Activated CD4-positive, alpha-beta T cell treated with anti-CD3 and anti-CD28 coated beads, Interleukin-2, amount 10 ng/mL, durations not matched to agents 7 days and 5 days (primary cell): Measurements from ENCODE around the gene CHRM1. TPM values are rescaled to one million over a fixed set of nuclear protein-coding genes. Genes with fewer than 3 reads are reported as not detected.

ENCODE experiments used
- CTCF ChIA-PET: fragments of 350-600 bp; sonication (Branson Sonifier 250); formaldehyde crosslinking; loops from one replicate; lab custom pipeline; 2021; ENCODE audit warnings: antibody characterized with exemption; lab: Charles Lee
- POLR2A ChIA-PET: fragments of 350-600 bp; sonication (Branson Sonifier 250); formaldehyde crosslinking; loops from one replicate; lab custom pipeline; 2021; ENCODE audit warnings: antibody characterized with exemption; lab: Charles Lee
- DNase-seq: peaks from one replicate; pipeline ENCODE4 v3.0.0-alpha.2; 2020
- H3K27ac Mint-ChIP-seq: one replicate; pipeline ENCODE4 v1.8.0; 2021; ENCODE audit warnings: mild to moderate bottlenecking, moderate library complexity, mixed read lengths
- H3K27me3 Mint-ChIP-seq: one replicate; pipeline ENCODE4 v1.8.0; 2021; ENCODE audit warnings: mixed read lengths
- H3K36me3 Mint-ChIP-seq: one replicate; pipeline ENCODE4 v1.8.0; 2021; ENCODE audit warnings: low read depth, mixed read lengths
- H3K4me1 Mint-ChIP-seq: one replicate; pipeline ENCODE4 v1.8.0; 2021; ENCODE audit warnings: mixed read lengths
- H3K4me3 Mint-ChIP-seq: one replicate; pipeline ENCODE4 v1.8.0; 2021; ENCODE audit warnings: mild to moderate bottlenecking, moderate library complexity, mixed read lengths
- H3K9me3 Mint-ChIP-seq: one replicate; pipeline ENCODE4 v1.8.0; 2021; ENCODE audit warnings: mixed read lengths
- total RNA-seq, 2 experiments: library from RNA; stranded (reverse); gene quantifications; one replicate each; pipeline ENCODE4 v1.2.3, GENCODE V29; 2021

CHRM1 gene
- total RNA-seq, 2 experiments from 2014 or later, result not detected

DNA sequence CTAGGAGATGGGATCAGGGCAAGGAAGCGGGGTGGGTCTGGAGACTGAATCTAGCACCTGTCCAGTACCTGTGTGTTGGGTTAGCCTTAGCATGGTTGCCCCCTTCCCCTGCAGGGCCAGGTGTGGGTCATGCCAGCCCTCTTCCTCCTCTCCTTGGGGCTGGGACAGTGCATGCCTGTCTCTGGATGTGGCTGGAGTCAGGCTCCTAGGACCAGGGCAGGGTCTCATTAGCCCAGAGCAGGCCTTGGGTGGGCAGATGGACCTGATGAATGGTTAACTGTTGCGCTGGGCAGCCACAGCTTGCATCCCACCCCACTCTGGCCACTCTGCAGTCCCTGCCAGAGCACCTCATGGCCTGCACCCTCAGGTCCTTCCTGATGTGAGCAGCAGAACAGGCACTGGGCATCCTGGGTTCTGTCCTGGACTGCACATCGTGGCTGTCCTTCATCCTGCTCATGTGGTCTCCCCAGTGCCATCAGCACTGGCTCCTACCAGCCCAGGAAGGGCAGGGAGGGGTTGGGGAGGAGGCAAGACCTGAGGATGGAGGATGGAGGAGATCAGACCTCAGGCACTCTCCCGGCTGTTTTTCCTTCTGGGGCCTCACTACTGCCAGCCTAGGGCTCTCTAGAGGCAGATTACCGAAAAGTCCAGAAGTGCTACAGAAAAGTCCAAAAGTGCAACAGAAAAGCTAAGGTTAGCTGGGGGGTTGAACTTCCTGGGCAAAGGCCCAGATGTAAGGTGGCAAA, 12.8 kb upstream of the CHRM1 start:
- no peaks in the 10 kb centered on the region for H3K9me3 Mint-ChIP-seq
- ChIA-PET CTCF (no interaction called here), POLR2A (no interaction called here)
- no peak overlapping the region for H3K27ac Mint-ChIP-seq
- no peaks in the 10 kb centered on the region for H3K36me3 Mint-ChIP-seq
- no peak for DNase-seq
- H3K27me3 Mint-ChIP-seq, result peaks cover 15% of the 10 kb centered on the region
- no peaks in the 10 kb centered on the region for H3K4me1 Mint-ChIP-seq
- H3K4me3 Mint-ChIP-seq, result no peak overlapping the region

DNA sequence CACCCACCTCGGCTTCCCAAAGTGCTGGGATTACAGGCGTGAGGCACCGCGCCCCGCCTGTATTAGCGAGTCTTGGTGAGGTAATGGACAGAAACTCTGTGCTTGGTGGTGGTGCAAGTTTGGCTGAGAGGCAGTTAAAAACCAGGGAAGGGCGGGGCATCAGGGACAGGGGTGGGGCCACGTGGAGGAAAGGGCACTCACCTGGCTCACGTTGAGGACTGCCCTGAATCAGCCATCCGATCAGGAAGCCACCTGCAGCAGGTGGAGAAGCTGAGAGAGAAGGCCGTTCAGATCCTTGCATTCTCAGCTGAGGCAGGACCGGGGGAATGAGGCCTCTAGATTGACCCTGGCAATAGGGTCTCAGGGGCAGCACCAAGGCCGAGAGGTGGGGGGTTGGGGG, 12.1 kb upstream of the CHRM1 start:
- H3K4me1 Mint-ChIP-seq, result no peaks in the 10 kb centered on the region
- no peak overlapping the region for H3K4me3 Mint-ChIP-seq
- ChIA-PET POLR2A (no interaction called here), CTCF (no interaction called here)
- no peak overlapping the region for H3K27ac Mint-ChIP-seq
- H3K36me3 Mint-ChIP-seq, result no peaks in the 10 kb centered on the region
- H3K27me3 Mint-ChIP-seq, result peaks cover 22% of the 10 kb centered on the region
- no peak for DNase-seq
- no peaks in the 10 kb centered on the region for H3K9me3 Mint-ChIP-seq

DNA sequence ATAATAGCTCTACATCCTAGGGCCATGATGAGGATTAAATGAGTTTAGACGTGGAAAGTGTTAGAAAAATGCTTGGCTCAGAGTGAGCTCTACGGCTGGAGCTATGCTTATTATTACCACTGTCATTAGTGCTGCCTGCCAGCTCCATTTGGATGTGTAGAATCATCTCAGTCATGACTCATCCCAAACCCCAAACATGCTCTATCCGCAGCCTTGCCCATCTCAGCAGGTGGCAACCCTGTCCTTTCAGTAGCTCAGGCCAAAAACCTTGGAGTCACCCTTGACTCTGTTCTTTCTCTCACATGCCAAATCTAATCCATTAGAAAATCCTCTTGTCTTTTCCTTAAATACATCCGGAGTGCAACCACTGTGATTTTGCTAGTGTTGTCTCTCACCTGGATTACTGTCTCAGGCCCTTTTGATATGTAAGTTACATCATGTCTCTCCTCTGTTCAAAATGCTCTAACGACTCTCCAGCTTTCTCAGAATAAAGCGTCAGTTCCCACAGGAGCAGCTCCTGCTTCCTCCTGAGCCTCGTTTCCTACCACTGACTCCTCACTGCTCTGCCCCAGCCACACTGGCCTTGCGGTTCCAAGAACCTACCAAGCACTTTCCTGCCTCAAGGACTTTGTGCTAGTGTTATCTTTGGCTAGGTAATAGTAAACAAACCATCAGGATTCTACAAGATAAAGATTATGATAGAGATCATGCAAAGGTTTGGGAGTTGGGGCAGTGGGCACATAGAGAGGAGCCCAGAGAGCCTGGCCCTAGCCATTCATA, 10.5 kb upstream of the CHRM1 start:
- ChIA-PET CTCF (interaction anchor here (0.6 to 0.8 kb wide), 2 partner anchors 25 to 184 kb away, joined by 3 to 4 read pairs; no protein-coding TSS in a partner anchor), POLR2A (no interaction called here)
- Mint-ChIP-seq H3K27me3 (peaks cover 36% of the 10 kb centered on the region), H3K9me3 (no peaks in the 10 kb centered on the region), H3K4me3 (no peak overlapping the region), H3K36me3 (no peaks in the 10 kb centered on the region), H3K27ac (no peak overlapping the region), H3K4me1 (no peaks in the 10 kb centered on the region)
- no peak for DNase-seq

DNA sequence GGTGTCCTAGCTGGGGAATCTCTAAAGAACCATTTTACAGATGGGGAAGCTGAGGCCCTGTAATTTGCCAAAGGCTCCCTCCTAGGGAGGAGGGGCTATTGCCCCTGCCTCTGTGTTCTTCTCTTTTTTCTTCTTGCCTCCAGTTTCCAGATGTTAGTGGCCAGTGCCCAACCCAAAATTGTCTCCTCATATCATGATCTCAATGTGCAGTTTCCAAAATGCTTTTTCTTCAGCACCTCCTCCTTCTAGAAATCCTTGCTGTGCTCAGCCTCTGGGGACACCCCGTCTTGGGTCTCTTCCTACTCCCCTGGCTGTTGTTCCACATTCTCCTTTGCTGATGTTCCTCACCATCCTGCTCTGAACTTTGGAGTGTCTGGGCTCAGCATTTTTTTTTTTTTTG, 9.5 kb upstream of the CHRM1 start:
- Mint-ChIP-seq H3K36me3 (no peaks in the 10 kb centered on the region), H3K27me3 (peaks cover 47% of the 10 kb centered on the region), H3K4me1 (peaks cover 6% of the 10 kb centered on the region), H3K4me3 (no peak overlapping the region), H3K27ac (no peak overlapping the region), H3K9me3 (no peaks in the 10 kb centered on the region)
- no peak for DNase-seq
- ChIA-PET CTCF (no interaction called here), POLR2A (no interaction called here)

DNA sequence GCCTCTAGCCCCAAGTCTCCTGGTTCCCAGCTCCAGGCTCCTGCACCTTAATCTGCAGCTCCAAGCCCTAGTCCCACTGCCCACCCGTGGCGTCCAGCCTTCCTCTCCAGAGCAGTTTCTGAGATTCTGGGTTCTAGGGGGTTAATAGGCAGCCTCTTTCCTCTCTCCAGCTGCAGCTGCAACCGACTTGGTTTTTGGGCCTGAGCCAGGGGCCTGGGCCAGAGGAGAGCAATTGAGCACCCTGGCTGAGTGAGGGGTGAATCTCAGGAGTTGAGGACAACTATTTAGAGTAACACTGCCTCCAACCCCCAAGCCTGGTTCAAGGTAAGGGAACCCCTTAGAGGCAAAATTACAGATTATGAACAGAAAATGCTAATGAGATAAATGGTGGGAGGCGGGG, 9.0 kb upstream of the CHRM1 start:
- H3K27ac Mint-ChIP-seq, result no peak overlapping the region
- H3K9me3 Mint-ChIP-seq, result no peaks in the 10 kb centered on the region
- H3K4me1 Mint-ChIP-seq, result peaks cover 8% of the 10 kb centered on the region
- H3K4me3 Mint-ChIP-seq, result no peak overlapping the region
- CTCF ChIA-PET, result no interaction called here
- H3K36me3 Mint-ChIP-seq, result no peaks in the 10 kb centered on the region
- H3K27me3 Mint-ChIP-seq, result peaks cover 52% of the 10 kb centered on the region
- POLR2A ChIA-PET, result no interaction called here
- no peak for DNase-seq

DNA sequence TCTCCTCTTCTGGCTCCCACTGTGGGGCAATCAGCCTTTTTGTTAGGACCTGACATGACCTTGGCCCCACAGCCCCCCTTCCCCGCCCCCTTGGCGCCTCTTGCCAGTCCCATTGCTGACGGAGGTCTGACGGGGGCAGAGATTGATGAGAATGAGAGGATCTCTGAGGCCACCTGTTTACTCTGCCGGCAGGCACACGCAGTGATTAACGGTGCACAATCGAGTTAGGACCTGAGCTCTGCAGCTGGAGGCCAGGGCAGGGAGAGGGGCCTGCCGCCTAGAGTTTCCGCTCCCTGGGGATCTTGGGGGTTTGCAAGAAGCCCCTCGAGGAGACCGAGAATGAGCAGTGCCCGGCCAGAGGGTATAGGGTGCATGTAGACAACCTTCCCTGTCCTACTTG, 6.8 kb upstream of the CHRM1 start:
- H3K36me3 Mint-ChIP-seq, result no peaks in the 10 kb centered on the region
- POLR2A ChIA-PET, result no interaction called here
- no peak for DNase-seq
- no peak overlapping the region for H3K27ac Mint-ChIP-seq
- H3K9me3 Mint-ChIP-seq, result no peaks in the 10 kb centered on the region
- H3K4me1 Mint-ChIP-seq, result peaks cover 18% of the 10 kb centered on the region
- CTCF ChIA-PET, result interaction anchor here (1.2 kb wide), 1 partner anchor 11 kb away, joined by 3 read pairs; no protein-coding TSS in a partner anchor
- peaks cover 71% of the 10 kb centered on the region for H3K27me3 Mint-ChIP-seq
- H3K4me3 Mint-ChIP-seq, result no peak overlapping the region

DNA sequence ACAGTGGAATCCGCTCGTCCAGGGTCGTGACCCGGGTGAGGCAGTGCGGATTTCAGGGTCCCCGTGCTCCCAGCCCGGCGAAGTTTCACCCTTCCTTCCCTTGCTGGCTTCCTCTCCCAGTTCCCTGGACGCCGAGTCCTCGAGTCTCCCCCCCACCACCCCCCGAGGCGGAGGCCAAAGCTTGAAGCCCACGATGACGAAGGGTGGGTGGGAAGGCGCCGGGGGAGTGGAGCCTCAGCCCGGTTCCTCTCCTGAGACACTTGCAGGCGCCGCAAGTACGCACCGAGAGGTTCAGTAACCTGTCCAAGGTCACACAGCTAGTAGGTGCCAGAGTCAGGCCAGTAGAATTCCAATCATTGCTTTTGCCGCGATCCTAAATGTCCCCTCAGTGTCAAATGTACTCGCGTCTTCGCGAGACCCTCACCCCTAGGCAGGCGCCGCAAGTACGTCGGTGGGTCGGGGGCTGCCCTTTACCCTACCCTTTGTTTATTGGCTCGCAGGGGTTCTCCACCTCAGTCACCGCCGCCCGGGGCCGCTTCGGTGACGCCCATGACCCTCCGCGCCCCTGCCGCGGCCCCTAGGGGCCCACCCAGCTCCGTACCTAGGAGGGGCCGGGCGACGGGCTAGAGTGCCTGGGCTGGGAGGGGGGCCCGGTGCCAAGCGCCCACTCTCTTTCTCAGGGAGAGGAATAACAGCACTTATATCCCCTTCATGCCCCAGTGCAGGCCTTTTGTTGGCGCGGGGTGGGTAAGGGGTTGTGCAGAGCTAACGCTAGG, 5.7 kb upstream of the CHRM1 start:
- H3K27me3 Mint-ChIP-seq, result peaks cover 81% of the 10 kb centered on the region
- DNase-seq, result no peak
- H3K4me1 Mint-ChIP-seq, result peaks cover 20% of the 10 kb centered on the region
- no peak overlapping the region for H3K27ac Mint-ChIP-seq
- no peaks in the 10 kb centered on the region for H3K36me3 Mint-ChIP-seq
- H3K4me3 Mint-ChIP-seq, result no peak overlapping the region
- ChIA-PET CTCF (interaction anchor here (1.2 kb wide), 1 partner anchor 10 kb away, joined by 3 read pairs; no protein-coding TSS in a partner anchor), POLR2A (no interaction called here)
- no peaks in the 10 kb centered on the region for H3K9me3 Mint-ChIP-seq

DNA sequence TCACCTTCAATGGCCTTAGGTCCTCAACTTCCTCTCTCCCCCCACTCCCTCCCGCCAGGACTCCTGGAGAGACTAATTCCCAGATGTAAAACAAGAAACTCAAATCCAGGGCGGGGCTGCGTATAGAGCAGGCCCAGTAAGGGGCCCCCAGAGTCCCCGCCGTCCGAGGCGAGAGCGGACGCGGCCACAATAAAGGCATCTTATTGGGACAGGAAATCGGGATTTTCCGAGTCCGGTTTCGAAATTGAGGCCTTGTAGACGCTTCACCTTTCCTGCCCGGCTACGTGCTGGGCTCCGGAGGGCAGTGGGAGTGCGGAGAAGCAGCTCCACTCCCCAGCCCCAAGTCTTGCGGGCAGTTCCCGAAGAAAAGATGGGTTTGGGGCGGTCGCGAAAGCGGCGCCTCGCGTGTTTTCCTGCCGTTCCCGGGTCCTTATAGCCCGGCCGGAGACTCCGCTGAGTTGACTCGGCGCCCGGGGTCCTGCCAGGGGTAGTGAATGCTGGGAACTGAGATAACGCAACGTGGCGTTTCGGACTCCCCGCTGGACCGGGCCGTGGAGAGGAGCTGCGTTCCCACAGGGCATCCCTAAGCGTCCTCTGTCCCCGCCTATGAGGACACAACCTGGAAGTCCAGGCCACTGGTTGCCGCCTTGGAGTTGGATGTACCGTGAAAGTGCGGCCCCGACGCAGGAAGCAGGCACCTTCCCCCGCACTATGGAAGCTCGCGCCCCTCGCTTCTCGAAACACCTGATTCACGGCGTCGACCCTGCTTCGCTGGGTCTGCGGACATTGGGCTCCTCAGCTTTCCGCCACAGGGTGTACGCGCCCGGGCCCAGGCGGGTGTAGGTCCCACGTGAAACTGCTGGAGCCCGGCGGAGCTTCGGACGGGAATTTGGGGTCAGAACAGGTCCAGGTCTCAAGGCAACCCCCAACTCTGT, 4.8 kb upstream of the CHRM1 start:
- ChIA-PET CTCF (no interaction called here), POLR2A (no interaction called here)
- DNase-seq, result no peak
- Mint-ChIP-seq H3K9me3 (no peaks in the 10 kb centered on the region), H3K36me3 (no peaks in the 10 kb centered on the region), H3K27me3 (peaks cover 83% of the 10 kb centered on the region), H3K4me1 (peaks cover 20% of the 10 kb centered on the region), H3K4me3 (no peak overlapping the region), H3K27ac (peak overlapping the region; percentile 41)

DNA sequence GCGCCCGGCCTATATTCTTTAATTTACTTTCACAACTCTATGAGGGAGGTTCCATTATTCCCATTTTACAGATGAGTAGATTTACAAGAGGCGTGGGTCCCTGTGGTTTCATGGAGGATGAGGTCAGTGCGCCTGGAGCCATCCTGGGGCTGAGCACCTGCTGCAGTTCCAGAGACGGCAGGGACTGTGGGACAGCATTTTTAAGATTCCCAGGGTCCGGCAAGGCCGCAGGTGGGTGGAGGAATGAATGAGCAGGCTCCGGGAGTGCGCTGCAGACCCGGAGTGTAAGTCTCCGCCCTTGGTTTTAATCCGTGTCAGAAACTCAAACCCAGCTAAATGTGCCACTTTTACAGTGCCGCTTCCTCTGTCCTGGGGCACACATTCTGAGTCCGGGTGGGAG, 4.1 kb upstream of the CHRM1 start:
- ChIA-PET CTCF (interaction anchor here (1.0 kb wide), 1 partner anchor 20 kb away, joined by 5 read pairs; no protein-coding TSS in a partner anchor), POLR2A (no interaction called here)
- Mint-ChIP-seq H3K27ac (peak overlapping the region; percentile 41), H3K27me3 (peaks cover 83% of the 10 kb centered on the region), H3K36me3 (no peaks in the 10 kb centered on the region), H3K4me1 (peaks cover 20% of the 10 kb centered on the region), H3K4me3 (no peak overlapping the region), H3K9me3 (no peaks in the 10 kb centered on the region)
- DNase-seq, result no peak

DNA sequence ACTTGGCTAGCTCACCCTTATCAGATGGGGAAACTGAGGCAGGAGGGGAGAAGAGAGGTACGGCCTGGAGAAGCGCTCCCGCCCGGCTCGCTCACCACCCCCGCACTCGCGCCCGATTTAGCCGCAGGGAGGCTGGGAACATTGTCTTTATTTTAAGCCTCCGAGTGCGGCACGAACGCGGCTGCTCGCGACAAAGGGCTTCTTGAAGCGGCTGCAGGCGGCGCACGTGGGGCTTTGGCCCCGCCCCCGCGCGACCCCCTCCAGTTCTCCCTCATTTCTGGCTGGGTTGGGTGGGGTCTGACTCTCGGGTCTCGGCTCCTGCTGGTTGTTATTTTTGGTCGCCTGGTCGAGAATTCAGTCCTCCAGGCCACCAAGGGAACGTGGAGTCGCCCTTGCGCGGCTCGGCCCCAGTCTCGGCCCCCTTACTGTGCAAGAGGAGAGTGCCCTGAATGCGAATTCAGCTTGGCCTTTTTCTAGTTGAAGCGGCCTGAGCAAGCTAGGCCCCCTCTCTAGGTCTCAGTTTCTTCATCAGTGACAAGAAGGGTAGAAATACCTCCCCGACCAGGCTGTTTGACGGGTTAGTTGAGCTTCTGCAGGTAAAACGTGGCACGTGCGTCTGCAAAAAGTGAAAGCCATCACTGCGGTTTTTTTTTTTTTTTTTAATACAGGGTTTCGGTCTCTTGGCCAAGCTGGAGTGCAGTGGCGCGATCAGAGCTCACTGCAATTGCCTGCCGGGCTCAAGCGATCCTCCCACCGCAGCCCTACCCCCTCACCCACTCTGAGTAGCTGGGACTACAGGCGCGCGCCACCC, 2.6 kb upstream of the CHRM1 start:
- Mint-ChIP-seq H3K36me3 (no peaks in the 10 kb centered on the region), H3K27ac (no peak overlapping the region), H3K9me3 (no peaks in the 10 kb centered on the region), H3K4me1 (peaks cover 20% of the 10 kb centered on the region), H3K4me3 (peak overlapping the region; percentile 16), H3K27me3 (peaks cover 81% of the 10 kb centered on the region)
- CTCF ChIA-PET, result interaction anchor here (3.7 kb wide), 1 partner anchor 17 kb away, joined by 17 read pairs; no protein-coding TSS in a partner anchor
- peak; percentile 27 for DNase-seq
- POLR2A ChIA-PET, result no interaction called here

DNA sequence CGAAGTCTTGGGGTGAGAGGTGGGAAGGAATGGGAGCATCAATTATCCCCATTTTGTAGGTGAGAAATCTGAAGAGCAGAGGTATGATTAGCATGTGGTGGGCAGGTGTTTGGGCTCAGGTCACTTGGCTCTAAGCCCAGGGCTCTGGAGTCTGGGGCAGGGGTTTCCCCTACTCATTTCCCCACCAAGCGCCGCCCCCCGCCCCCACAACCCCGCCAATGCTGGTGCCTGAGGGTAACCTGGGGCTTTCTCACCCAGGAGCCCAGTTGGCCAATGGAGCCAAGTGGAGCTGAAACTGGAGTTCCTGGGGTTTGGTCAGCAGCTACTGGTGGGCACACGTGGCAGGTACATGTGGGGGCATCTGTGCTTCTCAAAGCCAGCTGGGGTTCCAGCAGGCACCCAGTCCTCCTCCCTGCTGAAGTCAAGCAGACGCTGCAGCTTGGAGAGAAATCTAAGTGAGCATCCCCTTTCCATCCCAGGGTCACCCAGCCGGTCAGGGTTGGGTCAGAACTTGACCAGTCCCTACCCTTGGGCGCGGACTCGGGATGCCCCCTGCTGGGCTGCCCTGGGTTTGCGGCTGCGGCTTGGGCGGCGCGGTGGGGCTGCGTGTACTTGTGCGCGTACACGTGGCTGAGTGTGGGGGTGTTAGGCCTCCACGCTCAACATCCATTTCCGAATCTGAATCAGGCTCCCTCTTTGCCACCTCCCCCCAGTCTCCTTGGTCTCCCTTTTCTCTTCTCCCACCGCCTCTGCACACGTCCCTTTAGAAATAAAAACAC, 1.7 kb upstream of the CHRM1 start:
- Mint-ChIP-seq H3K36me3 (no peaks in the 10 kb centered on the region), H3K4me3 (no peak overlapping the region), H3K27ac (no peak overlapping the region), H3K4me1 (peaks cover 20% of the 10 kb centered on the region), H3K27me3 (peaks cover 71% of the 10 kb centered on the region), H3K9me3 (no peaks in the 10 kb centered on the region)
- DNase-seq, result no peak
- ChIA-PET CTCF (interaction anchor here (0.6 to 3.7 kb wide), 2 partner anchors 16 to 163 kb away, joined by 5 to 17 read pairs; no protein-coding TSS in a partner anchor), POLR2A (no interaction called here)
